PC-9 (cell line): ENCODE data around the gene MGAT4A. TPM values are rescaled to one million over a fixed set of nuclear protein-coding genes. Genes with fewer than 3 reads are reported as not detected.

ENCODE experiments used
- BruUV-seq: library from RNA; stranded (reverse); fragments of 400-500 nt; replicated peaks from 2 replicates; lab custom pipeline; 2021; lab: Mats Ljungman, UMichigan
- CTCF ChIA-PET: fragments of 300-600 bp; sonication (Branson Sonifier 250); formaldehyde crosslinking; loops from one replicate; lab custom pipeline; 2022; ENCODE audit warnings: antibody characterized with exemption; lab: Charles Lee
- POLR2A ChIA-PET: fragments of 300-600 bp; sonication (Branson Sonifier 250); formaldehyde crosslinking; loops from one replicate; lab custom pipeline; 2022; ENCODE audit warnings: antibody characterized with exemption; ENCODE audit not compliant: unreplicated experiment; lab: Charles Lee
- DNase-seq, 2 experiments: peaks; one replicate each; pipeline versions ENCODE4 v3.0.0 to v3.0.0-alpha.2; 2015 to 2022; ENCODE audit warnings: mixed read lengths in 1 of 2
- H2AFZ ChIP-seq: fragments of 200-600 bp; sonication (generic); 2 replicates; pipeline ENCODE4 v1.8.1; 2017; ENCODE audit warnings: antibody characterized with exemption
- H3F3A ChIP-seq: fragments of 200-600 bp; sonication (generic); 2 replicates; pipeline ENCODE4 v1.8.1; 2017; ENCODE audit warnings: antibody characterized with exemption, mild to moderate bottlenecking, low read depth; ENCODE audit not compliant: insufficient read depth
- H3K27ac ChIP-seq: fragments of 200-600 bp; sonication (generic); 2 replicates; pipeline ENCODE4 v1.6.1; 2016; ENCODE audit warnings: mixed run types
- H3K27me3 ChIP-seq: fragments of 200-600 bp; sonication (generic); 2 replicates; pipeline ENCODE4 v1.6.1; 2016; ENCODE audit warnings: low read depth, mixed run types; ENCODE audit not compliant: insufficient read depth
- H3K36me3 ChIP-seq: fragments of 200-600 bp; sonication (generic); 2 replicates; pipeline ENCODE4 v1.6.1; 2016; ENCODE audit warnings: low read depth, mixed run types
- H3K4me1 ChIP-seq: fragments of 200-600 bp; sonication (generic); replicated peaks from 2 replicates; pipeline ENCODE4 v1.6.1; 2016; ENCODE audit warnings: mixed run types; ENCODE audit not compliant: insufficient read depth
- H3K4me2 ChIP-seq: fragments of 200-600 bp; sonication (generic); 2 replicates; pipeline ENCODE4 v1.6.1; 2017; ENCODE audit warnings: mixed run types
- H3K4me3 ChIP-seq: fragments of 200-600 bp; sonication (generic); 2 replicates; pipeline ENCODE4 v1.6.1; 2016; ENCODE audit warnings: mixed run types
- H3K79me2 ChIP-seq: fragments of 200-600 bp; sonication (generic); 2 replicates; pipeline ENCODE4 v1.6.1; 2017; ENCODE audit warnings: low read depth, mixed run types
- H3K9me2 ChIP-seq: fragments of 200-600 bp; sonication (generic); 2 replicates; pipeline ENCODE4 v1.8.1; 2017; ENCODE audit warnings: mild to moderate bottlenecking; ENCODE audit not compliant: insufficient read depth
- H3K9me3 ChIP-seq: fragments of 200-600 bp; sonication (generic); 2 replicates; pipeline ENCODE4 v1.8.1; 2016; ENCODE audit warnings: low read depth; ENCODE audit not compliant: insufficient read depth
- H4K20me1 ChIP-seq: fragments of 200-600 bp; sonication (generic); 2 replicates; pipeline ENCODE4 v1.8.1; 2017; ENCODE audit not compliant: insufficient read depth
- CTCF ChIP-seq: fragments of 200-600 bp; sonication (generic); conservative IDR thresholded peaks from 2 replicates; pipeline ENCODE4 v1.6.1; 2017; ENCODE audit warnings: mixed run types, antibody characterized with exemption, mild to moderate bottlenecking, moderate library complexity
- EZH2 ChIP-seq: fragments of 200-600 bp; sonication (generic); IDR thresholded peaks from 2 replicates; pipeline ENCODE4 v1.8.0; 2017; ENCODE audit warnings: antibody characterized with exemption, low read depth
- intact Hi-C: fragments of 100-400 bp; cut with micrococcal nuclease; formaldehyde crosslinking; loops from one replicate; pipeline ENCODE4 v1.10.0; 2022; ENCODE audit not compliant: unreplicated experiment
- total RNA-seq: library from RNA; stranded (reverse); gene quantifications from 2 replicates; pipeline ENCODE4 v1.2.3, GENCODE V29; 2021

MGAT4A gene
- total RNA-seq, 1 experiment from 2014 or later: 12.9 TPM

DNA sequence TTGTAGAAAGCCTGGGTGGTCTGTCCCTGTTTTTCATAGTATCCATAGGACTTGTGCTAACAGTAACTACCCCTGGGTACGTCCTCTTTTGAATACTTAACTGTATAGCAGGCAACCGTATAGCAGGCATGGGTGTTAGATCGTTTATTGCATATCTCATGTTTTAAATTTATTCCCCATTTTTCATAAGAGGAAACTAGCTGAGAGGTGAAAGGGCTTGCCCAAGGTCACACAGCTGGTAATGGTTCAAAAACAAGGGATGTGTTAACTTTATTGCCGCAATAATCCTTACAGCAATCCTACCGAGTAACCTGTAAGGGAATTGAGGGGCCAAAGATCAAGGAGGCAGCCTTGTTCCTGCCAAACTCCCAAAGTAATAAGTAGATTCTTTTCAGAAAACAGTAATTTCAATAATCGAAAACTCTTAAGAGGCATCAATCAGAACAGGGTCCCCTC is 990 bp upstream of the MGAT4A start:
- H2AFZ ChIP-seq: peak overlapping the region; percentile 74
- no peak overlapping the region for H3K27ac ChIP-seq
- peaks cover 5% of the 10 kb centered on the region; the same call in 1 of the 2 replicates for H3K79me2 ChIP-seq
- H3K4me1 ChIP-seq: peaks cover 41% of the 10 kb centered on the region
- no peaks in the 10 kb centered on the region for H4K20me1 ChIP-seq
- BruUV-seq: no TSS peak
- H3K36me3 ChIP-seq: no peaks in the 10 kb centered on the region
- H3K4me2 ChIP-seq: peak overlapping the region; percentile 86
- TF ChIP-seq CTCF: no peak
- no peak for TF ChIP-seq EZH2
- no peaks in the 10 kb centered on the region for H3K9me3 ChIP-seq
- ChIA-PET POLR2A (interaction anchor here (0.6 kb wide), 1 partner anchor 26 kb away, joined by 6 read pairs; no protein-coding TSS in a partner anchor), CTCF (interaction anchor here (0.6 kb wide), 1 partner anchor 758 kb away, joined by 3 read pairs; no protein-coding TSS in a partner anchor)
- H3K9me2 ChIP-seq: no peaks in the 10 kb centered on the region
- H3F3A ChIP-seq: peaks cover 32% of the 10 kb centered on the region
- no peaks in the 10 kb centered on the region for H3K27me3 ChIP-seq
- DNase-seq: no peak
- H3K4me3 ChIP-seq: peak overlapping the region; percentile 67
- intact Hi-C loops: loop anchor here (5.0 to 10.0 kb wide), 2 partner anchors 105 to 333 kb away; no protein-coding TSS in a partner anchor

- peaks cover 28% of the 10 kb centered on the region for H3K4me1 ChIP-seq
- H4K20me1 ChIP-seq: no peaks in the 10 kb centered on the region
- peak overlapping the region; percentile 91 for H3K4me2 ChIP-seq
- no peak overlapping the region; the same call in 1 of the 2 replicates for H2AFZ ChIP-seq
- H3K36me3 ChIP-seq: no peaks in the 10 kb centered on the region
- POLR2A ChIA-PET: interaction anchor here (0.5 to 0.6 kb wide), 2 partner anchors 70 to 137 kb away, joined by 3 to 4 read pairs; no protein-coding TSS in a partner anchor
- no peaks in the 10 kb centered on the region for H3K9me3 ChIP-seq
- CTCF ChIA-PET: interaction anchor here (0.6 to 0.7 kb wide), 5 partner anchors 36 to 101 kb away, joined by 3 to 12 read pairs (median 4); no protein-coding TSS in a partner anchor
- intact Hi-C loops: loop anchor here (5.0 to 10.0 kb wide), 2 partner anchors 107 to 334 kb away; no protein-coding TSS in a partner anchor
- peak in 1 of 2 experiments; percentile 61 for DNase-seq
- no peak for TF ChIP-seq CTCF
- no peak for TF ChIP-seq EZH2
- H3K27me3 ChIP-seq: no peaks in the 10 kb centered on the region
- H3K9me2 ChIP-seq: no peaks in the 10 kb centered on the region
- peaks cover 5% of the 10 kb centered on the region; the same call in 1 of the 2 replicates for H3K79me2 ChIP-seq
- peaks cover 22% of the 10 kb centered on the region; the same call in 1 of the 2 replicates for H3F3A ChIP-seq
- no TSS peak for BruUV-seq
- H3K4me3 ChIP-seq: peak overlapping the region; percentile 81; the same call in 1 of the 2 replicates
- no peak overlapping the region for H3K27ac ChIP-seq
Measured at GRCh38 chr2:98730707-98731040, 258 bp downstream of the MGAT4A start.

- no TSS peak for BruUV-seq
- CTCF ChIA-PET: interaction anchor here (0.6 to 0.7 kb wide), 5 partner anchors 15 to 102 kb away, joined by 3 to 12 read pairs (median 4); no protein-coding TSS in a partner anchor
Measured at GRCh38 chr2:98730053-98730706, 752 bp downstream of the MGAT4A start.

More at GRCh38 chr2:98730053-98730706, 752 bp downstream of the MGAT4A start:
- Histone ChIP-seq H3K4me1 (peaks cover 28% of the 10 kb centered on the region), H2AFZ (peak overlapping the region; percentile 88), H3K9me2 (no peaks in the 10 kb centered on the region), H3K4me2 (peak overlapping the region; percentile 91), H3K27me3 (no peaks in the 10 kb centered on the region), H4K20me1 (no peaks in the 10 kb centered on the region), H3F3A (peaks cover 22% of the 10 kb centered on the region; the same call in 1 of the 2 replicates), H3K9me3 (no peaks in the 10 kb centered on the region), H3K36me3 (no peaks in the 10 kb centered on the region), H3K27ac (no peak overlapping the region), H3K4me3 (peak overlapping the region; percentile 81), H3K79me2 (peaks cover 5% of the 10 kb centered on the region; the same call in 1 of the 2 replicates)
- TF ChIP-seq EZH2 (no peak), CTCF (no peak)
- intact Hi-C loops: loop anchor here (5.0 to 10.0 kb wide), 2 partner anchors 107 to 335 kb away; no protein-coding TSS in a partner anchor
- POLR2A ChIA-PET: interaction anchor here (0.5 kb wide), 1 partner anchor 138 kb away, joined by 3 read pairs; no protein-coding TSS in a partner anchor
- peak; percentile 40 to 53 for DNase-seq
